Measurements from ENCODE around the gene MMP17. TPM values are rescaled to one million over a fixed set of nuclear protein-coding genes. Genes with fewer than 3 reads are reported as not detected.

Gene MMP17
- total RNA-seq, 1 donor from 2014 or later, result 16.8 TPM

GRCh38 chr12:131818821-131819585, 9.2 kb upstream of the MMP17 start:
- DNase-seq (ENCODE audit: low spot score in 2 of 2), result no peak
- TF ChIP-seq CTCF (IDR thresholded peaks at IDR 0.05), result no peak
- no peak overlapping the region for H3K4me3 ChIP-seq
- no peaks in the 10 kb centered on the region for H3K9me3 ChIP-seq
- intact Hi-C loops (cut with DNase I), result no loop called here
- H3K36me3 ChIP-seq, result no peaks in the 10 kb centered on the region
- H3K27ac ChIP-seq, result no peak overlapping the region
- no peaks in the 10 kb centered on the region for H3K4me1 ChIP-seq
- H3K27me3 ChIP-seq, result no peaks in the 10 kb centered on the region

GRCh38 chr12:131824450-131824849, 3.7 kb upstream of the MMP17 start:
- no peak for TF ChIP-seq CTCF (IDR thresholded peaks at IDR 0.05)
- Histone ChIP-seq H3K36me3 (no peaks in the 10 kb centered on the region), H3K27ac (no peak overlapping the region), H3K4me3 (no peak overlapping the region), H3K9me3 (no peaks in the 10 kb centered on the region), H3K27me3 (peaks cover 7% of the 10 kb centered on the region), H3K4me1 (peaks cover 5 to 9% of the 10 kb centered on the region in 2 donors)
- intact Hi-C loops (cut with DNase I), result no loop called here
- DNase-seq (ENCODE audit: low spot score in 2 of 2), result no peak

- Histone ChIP-seq H3K9me3 (no peaks in the 10 kb centered on the region), H3K27ac (no peak overlapping the region), H3K27me3 (peaks cover 15% of the 10 kb centered on the region), H3K4me1 (peaks cover 14 to 17% of the 10 kb centered on the region in 2 donors), H3K36me3 (no peaks in the 10 kb centered on the region), H3K4me3 (no peak overlapping the region)
- DNase-seq (ENCODE audit: low spot score in 2 of 2), result no peak
- TF ChIP-seq CTCF (IDR thresholded peaks at IDR 0.05), result no peak
- intact Hi-C loops (cut with DNase I), result no loop called here
Measured at GRCh38 chr12:131825146-131825892, 2.9 kb upstream of the MMP17 start.

DNA sequence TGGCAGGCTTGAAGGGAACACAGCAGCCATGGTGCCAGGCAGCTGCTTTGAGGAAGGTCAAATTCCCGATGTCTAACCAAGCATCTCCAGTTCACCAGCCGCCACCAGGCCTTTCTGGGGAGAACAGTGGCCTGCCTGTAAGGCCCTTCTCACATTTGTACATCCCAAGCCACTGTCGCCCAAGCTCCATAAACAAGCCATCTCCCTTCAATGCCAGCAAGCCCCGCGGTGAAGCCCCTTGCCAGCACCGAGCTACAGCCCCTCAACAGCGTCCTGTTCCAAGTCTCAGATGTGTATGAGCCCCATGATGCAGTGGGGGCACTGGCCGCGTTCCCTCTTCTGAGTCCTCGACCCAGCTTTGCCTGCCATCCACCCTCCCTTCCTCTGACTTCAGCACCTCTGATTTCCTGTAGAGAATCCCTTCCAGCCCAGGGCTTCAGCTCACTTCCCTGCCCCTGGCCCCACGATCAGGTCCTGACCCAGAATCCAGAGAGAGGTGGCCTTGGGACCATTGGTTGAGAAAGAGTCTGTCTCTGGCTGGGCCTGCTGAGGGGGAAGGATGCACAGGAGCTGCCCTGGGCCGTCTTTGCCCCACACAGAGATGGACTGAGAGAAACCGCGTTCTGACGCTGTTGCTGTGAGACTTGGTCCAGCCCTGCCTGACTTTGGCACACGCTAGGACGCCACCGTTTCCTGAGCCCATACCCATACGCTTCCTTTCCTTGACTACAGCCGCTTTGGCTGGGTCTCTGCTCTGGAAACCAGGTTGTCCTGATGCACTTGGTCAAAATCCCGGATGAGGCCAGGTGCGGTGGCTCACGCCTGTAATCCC, 1.9 kb upstream of the MMP17 start:
- Histone ChIP-seq H3K4me3 (no peak overlapping the region), H3K27ac (no peak overlapping the region), H3K9me3 (no peaks in the 10 kb centered on the region), H3K27me3 (peaks cover 18% of the 10 kb centered on the region), H3K4me1 (peaks cover 19 to 23% of the 10 kb centered on the region in 2 donors), H3K36me3 (no peaks in the 10 kb centered on the region)
- no peak for TF ChIP-seq CTCF (IDR thresholded peaks at IDR 0.05)
- intact Hi-C loops (cut with DNase I), result no loop called here
- DNase-seq (ENCODE audit: low spot score in 2 of 2), result no peak

- DNase-seq (ENCODE audit: low spot score in 2 of 2), result no peak
- Histone ChIP-seq H3K27ac (no peak overlapping the region), H3K4me1 (peaks cover 19 to 23% of the 10 kb centered on the region in 2 donors), H3K27me3 (peaks cover 29% of the 10 kb centered on the region), H3K36me3 (no peaks in the 10 kb centered on the region), H3K9me3 (no peaks in the 10 kb centered on the region), H3K4me3 (peak overlapping the region; percentile 50 to 65)
- intact Hi-C loops (cut with DNase I), result no loop called here
- no peak for TF ChIP-seq CTCF (IDR thresholded peaks at IDR 0.05)
Measured at GRCh38 chr12:131828671-131829355, 620 bp downstream of the MMP17 start.
